Thoracic aorta endothelial cell (primary cell): ENCODE data around the gene TPR. TPM values are rescaled to one million over a fixed set of nuclear protein-coding genes. Genes with fewer than 3 reads are reported as not detected.

ENCODE experiments used
- total RNA-seq: library from RNA; depleted of rRNA; stranded (reverse); fragments of >200 nt; gene quantifications from 2 replicates; pipeline ENCODE4 v1.2.3, GENCODE V29; 2012

Gene TPR
- 117 and 140 TPM in 2 replicates for total RNA-seq

GRCh38 chr1:186375152-186375928, at the start of gene TPR, which contains the start of gene ODR4:
Gene TPR (minus strand): TSS chr1:186375253. CDS start chr1:186375028, 225 bp downstream.
Gene ODR4 (plus strand): TSS chr1:186375838. CDS start chr1:186379786, 3,948 bp downstream.

GRCh38 chr1:186295980-186296379, 79.1 kb downstream of the TPR start, which contains the start of gene PRG4:
Gene PRG4 (plus strand): TSS chr1:186296279.

Other genes starting within 250 kb of the TPR start
- gene PRG4, start 79.0 kb downstream of the TPR start, total RNA-seq = under 0.01 TPM in 1 of 2 replicates, not detected in the other
- gene ODR4, start 585 bp upstream of the TPR start, total RNA-seq = 20.2 and 22.8 TPM in 2 replicates
- gene PDC, start 85.9 kb upstream of the TPR start, total RNA-seq = not detected in 2 replicates